KBM-7 (cell line): ENCODE results near the gene STUB1.

Source experiments
- DNase-seq: peaks from one replicate; pipeline ENCODE4 v3.0.0-alpha.2; 2015
- in situ Hi-C: fragments of 300-500 bp; cut with MboI; formaldehyde crosslinking; loops from 2 replicates; pipeline ENCODE4 v1.14.3; 2020; ENCODE audit warnings: low sequenced_read_pairs, low pct_unique_long_range_greater_than_20kb, mixed read lengths

STUB1 gene

GRCh38 chr16:679814-680624 is at the start of gene STUB1:
Gene STUB1 (plus strand): TSS chr16:680410. CDS start chr16:680526, 116 bp downstream.
- in situ Hi-C loops: no loop called here
- DNase-seq: peak; percentile 83

GRCh38 chr16:630815-631405 is 49.3 kb upstream of the STUB1 start, which contains the start of gene WFIKKN1:
Gene WFIKKN1 (plus strand): TSS chr16:630985. CDS start chr16:631254, 269 bp downstream.
- no peak for DNase-seq
- in situ Hi-C loops: no loop called here

GRCh38 chr16:631808-632358 is 48.3 kb upstream of the STUB1 start:
- no peak for DNase-seq
- in situ Hi-C loops: no loop called here

- DNase-seq: no peak
- in situ Hi-C loops: no loop called here
Measured at GRCh38 chr16:632486-633335, 47.5 kb upstream of the STUB1 start.

- no peak for DNase-seq
- in situ Hi-C loops: no loop called here
Measured at GRCh38 chr16:633336-634050, 46.7 kb upstream of the STUB1 start.

GRCh38 chr16:634051-634670 is 46.0 kb upstream of the STUB1 start:
- no peak for DNase-seq
- in situ Hi-C loops: no loop called here

GRCh38 chr16:634996-635395 is 45.2 kb upstream of the STUB1 start:
- in situ Hi-C loops: no loop called here
- no peak for DNase-seq

- in situ Hi-C loops: no loop called here
- DNase-seq: no peak
Measured at GRCh38 chr16:635573-636205, 44.5 kb upstream of the STUB1 start.

GRCh38 chr16:636206-637080 is 43.8 kb upstream of the STUB1 start, which contains the start of gene METTL26:
Gene METTL26 (minus strand): TSS chr16:636305. CDS start chr16:636290, 15 bp downstream.
- in situ Hi-C loops: no loop called here
- peak; percentile 96 for DNase-seq

GRCh38 chr16:637081-638018 is 42.9 kb upstream of the STUB1 start:
- peak; percentile 32 for DNase-seq
- in situ Hi-C loops: no loop called here

GRCh38 chr16:638034-638543 is 42.1 kb upstream of the STUB1 start:
- DNase-seq: no peak
- in situ Hi-C loops: no loop called here

GRCh38 chr16:638836-639235 is 41.4 kb upstream of the STUB1 start:
- DNase-seq: no peak

GRCh38 chr16:640614-641013 is 39.6 kb upstream of the STUB1 start:
- DNase-seq: no peak
- in situ Hi-C loops: no loop called here

More at GRCh38 chr16:638836-639235, 41.4 kb upstream of the STUB1 start:
- in situ Hi-C loops: no loop called here

- in situ Hi-C loops: no loop called here
- peak; percentile 86 for DNase-seq
Measured at GRCh38 chr16:641326-642188, 38.7 kb upstream of the STUB1 start, which contains the start of gene MCRIP2. Gene MCRIP2 (plus strand): TSS chr16:641828. CDS start chr16:641992, 164 bp downstream.
